HG02588 (cell line): ENCODE measurements around the gene NRIP2.
"Not testable (repeated sequence)": the region's sequence is repeated elsewhere in the genome, so short reads cannot be mapped to it uniquely, and the experiment has no call there.

Experiments
- ATAC-seq: cut with Tn5 transposase; IDR thresholded peaks from one replicate; pipeline ENCODE4 v1.9.1; 2021; ENCODE audit warnings: mild to moderate bottlenecking, moderate library complexity; ENCODE audit not compliant: unreplicated experiment

The NRIP2 gene, protein sequence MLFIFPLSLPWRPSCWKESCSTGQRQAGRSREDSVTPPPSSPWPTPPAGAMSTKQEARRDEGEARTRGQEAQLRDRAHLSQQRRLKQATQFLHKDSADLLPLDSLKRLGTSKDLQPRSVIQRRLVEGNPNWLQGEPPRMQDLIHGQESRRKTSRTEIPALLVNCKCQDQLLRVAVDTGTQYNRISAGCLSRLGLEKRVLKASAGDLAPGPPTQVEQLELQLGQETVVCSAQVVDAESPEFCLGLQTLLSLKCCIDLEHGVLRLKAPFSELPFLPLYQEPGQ

DNA sequence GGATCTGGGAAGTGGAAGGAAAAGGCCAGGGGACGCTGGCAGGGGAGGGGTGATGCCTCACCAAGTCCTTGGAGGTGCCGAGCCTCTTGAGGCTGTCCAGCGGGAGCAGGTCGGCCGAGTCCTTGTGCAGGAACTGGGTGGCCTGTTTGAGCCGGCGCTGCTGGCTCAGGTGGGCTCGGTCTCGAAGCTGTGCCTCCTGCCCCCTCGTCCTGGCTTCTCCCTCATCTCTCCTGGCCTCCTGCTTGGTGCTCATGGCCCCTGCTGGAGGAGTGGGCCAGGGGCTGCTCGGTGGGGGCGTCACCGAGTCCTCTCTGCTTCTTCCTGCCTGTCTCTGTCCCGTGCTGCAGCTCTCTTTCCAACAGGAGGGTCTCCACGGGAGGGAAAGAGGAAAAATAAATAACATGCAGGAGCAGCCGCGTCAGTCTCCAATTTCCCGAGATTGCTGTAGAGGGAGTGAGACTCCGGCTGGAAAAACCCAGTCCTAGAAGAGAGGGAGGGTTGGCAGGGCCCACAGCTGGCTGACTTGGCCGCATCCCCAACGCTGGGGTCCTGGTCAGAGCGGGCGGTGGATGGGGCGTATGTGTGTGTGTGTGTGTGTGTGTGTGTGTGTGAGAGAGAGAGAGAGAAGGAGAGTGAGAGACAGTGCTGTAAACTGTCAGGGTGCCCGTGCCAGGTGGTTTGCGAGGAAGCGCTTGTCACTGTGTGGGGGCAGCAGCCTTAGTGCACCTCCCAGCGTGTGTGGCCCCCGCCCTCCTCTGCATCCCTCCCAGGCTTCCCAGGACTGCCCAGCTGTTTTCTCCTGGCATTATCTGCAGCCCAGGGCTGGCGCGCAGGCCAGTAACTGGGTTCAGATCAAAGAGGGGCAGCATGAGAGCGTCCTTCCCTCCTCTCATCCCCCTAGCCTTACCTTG is at the start of gene NRIP2:
Gene NRIP2, minus strand, starts transcription at position 455 of the 911 bp plus-strand sequence. Its CDS starts 52 bp downstream, at position 403.
- no peak for ATAC-seq

DNA sequence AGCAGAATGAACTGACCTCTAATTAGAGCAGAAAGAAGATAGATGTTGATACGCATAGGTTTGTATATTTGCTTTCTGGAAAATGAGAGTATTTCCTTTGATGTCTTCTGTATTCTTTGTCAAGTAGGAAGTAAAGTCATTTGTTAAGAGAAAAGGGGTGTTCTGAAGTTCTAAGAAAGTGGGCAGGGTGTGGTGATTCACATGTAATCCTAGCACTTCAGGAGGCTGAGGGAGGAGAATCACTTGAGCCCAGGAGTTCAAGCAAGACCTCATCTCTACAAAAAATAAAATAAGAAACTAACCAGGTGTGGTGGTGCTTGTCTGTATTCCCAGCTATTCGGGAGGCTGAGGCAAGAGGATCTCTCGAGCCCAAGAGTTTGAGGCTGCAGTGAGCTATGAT is 45.0 kb upstream of the NRIP2 start:
- no peak for ATAC-seq

DNA sequence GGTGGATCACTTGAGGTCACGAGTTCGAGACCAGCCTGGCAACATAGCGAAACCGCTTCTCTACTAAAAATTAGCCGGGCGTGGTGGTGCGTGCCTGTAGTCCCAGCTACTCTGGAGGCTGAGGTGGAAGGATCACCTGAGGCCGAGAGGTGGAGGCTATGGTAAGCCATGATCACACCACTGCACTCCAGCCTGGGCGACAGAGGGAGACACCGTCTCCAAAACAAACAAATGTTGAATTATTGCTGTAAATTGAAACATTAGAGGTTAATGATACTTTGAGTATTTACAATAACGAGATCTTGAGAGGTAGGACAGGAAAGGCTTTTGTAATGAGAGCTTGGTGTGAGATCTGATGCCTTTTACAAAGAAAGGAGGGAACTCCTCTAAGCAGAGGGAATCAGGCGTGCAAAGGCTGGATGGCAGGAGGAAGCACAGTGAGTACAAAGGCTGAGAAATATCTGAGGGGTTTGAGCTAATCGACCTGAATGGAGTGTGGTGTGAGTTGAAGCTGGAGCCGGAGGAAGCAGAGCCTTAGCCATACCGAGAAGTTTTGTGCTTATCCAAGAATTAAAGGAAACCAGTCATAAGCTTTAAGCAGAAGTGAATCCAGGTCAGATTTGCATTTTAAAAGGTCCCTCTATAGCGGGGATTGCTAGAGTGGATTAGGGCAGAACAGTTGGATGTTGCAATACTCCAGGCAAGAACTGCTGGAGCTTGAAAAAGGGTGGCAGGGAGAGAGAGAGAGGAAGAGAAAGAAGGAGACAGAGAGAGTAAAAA is 43.3 kb upstream of the NRIP2 start:
- ATAC-seq: no peak

DNA sequence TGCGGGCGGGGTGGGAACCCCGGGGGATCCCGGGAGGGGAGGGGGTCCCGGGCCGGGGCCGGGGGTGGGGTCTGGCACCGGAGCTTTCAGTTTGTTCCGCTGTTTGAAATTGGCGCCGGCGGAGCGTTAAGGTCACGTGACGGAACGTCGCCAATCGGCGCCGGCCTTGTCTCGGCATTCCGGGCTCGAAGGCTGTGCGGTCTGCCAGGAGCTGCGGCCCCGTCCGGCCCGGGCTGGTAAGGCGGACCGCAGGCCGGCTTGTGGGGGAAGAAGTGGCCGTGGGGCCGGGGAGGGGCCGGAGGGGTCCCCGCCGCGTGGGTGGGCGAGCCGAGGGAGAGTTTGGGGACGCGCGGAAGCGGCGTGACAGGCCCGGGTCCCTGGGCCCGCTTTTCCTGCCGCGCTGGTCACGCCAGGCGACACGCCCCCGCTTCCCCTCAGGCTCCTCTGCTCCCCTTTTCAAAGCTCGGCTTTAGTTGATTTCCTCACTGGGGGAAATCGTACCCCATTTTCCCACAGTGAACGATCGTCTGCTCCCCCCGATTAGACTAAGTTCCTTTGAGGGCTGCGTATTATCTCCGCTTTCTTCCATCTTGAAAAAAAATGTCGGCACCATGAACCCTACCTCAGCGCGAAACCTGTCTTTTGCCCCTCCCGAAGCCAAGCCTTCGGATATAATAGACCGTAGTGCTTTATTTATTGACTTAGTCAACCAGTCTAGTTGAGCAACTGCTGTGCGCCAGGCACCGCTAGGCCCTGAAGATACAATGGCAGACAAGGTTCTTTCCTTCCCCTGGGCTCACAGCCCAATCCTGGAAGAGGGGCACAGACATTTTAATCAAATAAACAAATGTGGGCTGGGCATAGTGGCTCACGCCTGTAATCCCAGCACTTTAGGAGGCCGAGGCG is 42.5 kb upstream of the NRIP2 start, which contains the start of the genes FOXM1 and RHNO1:
Gene FOXM1, minus strand, starts transcription at position 128 of the 906 bp plus-strand sequence. CDS start 2,696 bp downstream, outside the sequence.
Gene RHNO1, plus strand, starts transcription at position 177 of the 906 bp plus-strand sequence. CDS start 8,144 bp downstream, outside the sequence.
- ATAC-seq: peak; percentile 69

DNA sequence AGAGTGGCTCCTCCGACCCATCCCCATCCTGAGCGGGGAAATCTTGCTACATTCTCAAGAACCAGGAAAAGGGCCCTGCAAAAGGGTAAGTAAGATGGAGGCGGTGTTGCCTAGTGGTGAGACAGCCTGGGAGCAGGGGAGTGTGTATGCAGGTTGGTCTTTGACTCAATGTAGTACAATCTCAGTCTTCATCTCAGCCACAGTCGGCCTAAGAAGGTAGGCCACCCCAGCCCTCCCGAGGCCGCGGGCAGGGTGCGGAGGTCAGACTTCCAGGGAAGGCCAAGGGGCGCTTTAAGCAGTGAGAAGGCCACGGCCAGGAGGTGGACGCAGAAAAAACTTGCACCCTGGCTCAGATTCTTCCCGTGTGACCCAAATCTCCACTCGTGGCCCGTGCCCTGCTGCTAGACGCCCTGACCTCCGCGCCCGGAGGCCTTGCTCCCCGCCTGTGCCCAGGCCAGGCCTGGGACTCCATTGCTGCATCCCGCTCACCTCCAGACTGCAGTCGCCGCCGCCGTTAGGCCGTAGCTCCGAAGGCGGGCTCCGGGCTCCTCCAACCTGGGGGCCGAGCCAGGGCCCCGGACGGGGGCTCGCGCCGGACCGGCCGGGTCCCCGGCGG is 41.7 kb upstream of the NRIP2 start:
- peak; percentile 38 for ATAC-seq

DNA sequence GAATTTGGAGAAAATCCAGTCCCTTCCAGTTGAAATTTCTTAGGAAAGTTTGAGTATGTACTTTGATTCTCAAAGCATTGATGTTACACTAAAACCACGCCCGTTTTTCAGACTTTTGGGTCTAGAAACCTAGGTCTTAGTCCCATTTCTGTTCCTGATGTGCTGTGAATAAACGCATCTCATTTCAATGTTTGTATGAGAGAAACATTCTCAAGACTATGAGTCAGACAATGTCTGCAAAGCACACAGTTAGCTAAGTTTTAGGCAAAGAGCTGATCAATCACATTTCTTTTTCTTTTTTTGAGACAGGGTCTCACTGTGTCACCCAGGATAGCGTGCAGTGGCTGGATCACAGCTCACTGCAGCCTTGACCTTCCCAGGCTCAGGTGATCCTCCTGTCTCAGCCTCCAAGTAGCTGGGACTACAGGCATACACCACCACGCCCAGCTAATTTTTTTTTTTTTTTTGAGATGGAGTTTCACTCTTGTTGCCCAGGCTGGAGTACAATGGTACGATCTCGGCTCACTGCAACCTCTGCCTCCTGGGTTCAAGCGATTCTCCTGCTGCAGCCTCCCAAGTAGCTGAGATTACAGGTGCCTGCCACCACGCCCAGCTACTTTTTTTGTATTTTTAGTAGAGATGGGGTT is 34.3 kb upstream of the NRIP2 start:
- ATAC-seq: not testable (repeated sequence)

DNA sequence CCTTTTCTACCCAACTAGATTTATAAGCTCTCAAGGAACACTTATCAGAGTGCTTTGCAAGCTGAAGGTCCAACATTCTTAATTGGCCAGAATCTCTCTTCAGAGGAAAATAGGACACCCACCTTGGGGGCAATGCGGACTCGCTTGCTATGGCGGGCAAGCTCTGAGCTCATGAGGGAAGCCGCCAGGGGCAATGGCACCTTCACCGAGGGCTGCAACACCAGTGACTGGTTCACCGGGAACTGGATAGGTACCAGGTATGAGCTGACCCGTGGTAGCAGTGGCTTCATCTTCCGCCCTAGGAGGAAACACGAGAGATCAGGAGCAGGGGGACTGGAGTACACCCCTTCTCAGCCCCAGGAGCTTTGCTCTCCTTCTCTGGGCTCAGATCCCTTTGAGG is 29.4 kb upstream of the NRIP2 start:
- no peak for ATAC-seq

DNA sequence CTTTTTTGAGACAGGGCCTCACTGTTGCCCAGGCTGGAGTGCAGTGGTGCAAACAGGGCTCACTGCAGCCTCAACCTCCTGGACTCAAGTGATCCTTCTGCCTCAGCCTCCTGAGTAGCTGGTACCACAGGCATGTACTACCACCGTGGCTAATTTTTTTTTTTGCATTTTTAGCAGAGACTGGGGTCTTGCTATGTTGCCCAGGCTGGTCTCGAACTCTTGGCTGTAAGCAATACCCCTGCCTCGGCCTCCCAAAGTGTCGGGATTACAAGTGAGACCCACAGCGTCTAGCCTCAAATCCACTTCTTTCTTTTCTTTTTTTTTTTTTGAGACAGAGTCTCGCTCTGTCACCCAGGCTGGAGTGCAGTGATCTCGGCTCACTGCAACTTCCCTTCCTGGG is 28.6 kb upstream of the NRIP2 start:
- ATAC-seq: not testable (repeated sequence)

DNA sequence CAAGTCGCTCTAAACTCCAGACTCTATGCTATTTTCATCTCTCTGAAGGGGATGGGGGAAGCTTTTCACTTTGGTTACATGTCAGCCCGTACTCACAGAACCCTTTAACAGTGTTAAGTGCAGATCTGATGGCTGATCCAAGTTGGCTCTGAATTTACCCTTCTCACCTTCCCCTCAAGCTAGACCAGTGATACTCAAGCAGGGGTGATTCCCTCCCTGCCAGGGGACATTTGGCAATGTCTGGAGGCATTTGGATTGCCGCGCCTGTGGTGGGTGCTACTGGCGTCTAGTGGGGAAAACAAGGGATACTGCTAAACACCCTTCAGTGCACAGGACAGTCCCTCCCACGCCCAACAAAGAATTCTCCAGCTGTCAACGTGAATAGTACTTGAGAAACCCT is 28.0 kb upstream of the NRIP2 start:
- no peak for ATAC-seq

DNA sequence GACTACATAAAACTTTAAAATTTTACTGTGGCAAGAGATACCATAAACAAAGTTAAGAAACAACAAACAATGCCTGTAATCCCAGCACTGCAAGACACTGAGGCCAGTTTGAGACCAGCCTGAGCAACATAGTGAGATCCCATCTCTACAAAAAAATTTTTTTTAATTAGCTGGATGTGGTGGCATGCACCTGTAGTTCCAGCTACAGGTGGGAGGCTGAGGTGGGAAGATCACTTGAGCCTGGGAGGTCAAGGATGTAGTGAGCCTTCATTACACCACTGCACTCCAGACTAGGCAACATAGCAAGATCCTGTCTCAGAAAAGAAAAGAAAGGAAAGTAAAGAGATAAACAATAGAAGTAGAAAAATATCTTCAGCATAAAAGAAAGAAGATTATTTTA is 25.3 kb upstream of the NRIP2 start:
- no peak for ATAC-seq

DNA sequence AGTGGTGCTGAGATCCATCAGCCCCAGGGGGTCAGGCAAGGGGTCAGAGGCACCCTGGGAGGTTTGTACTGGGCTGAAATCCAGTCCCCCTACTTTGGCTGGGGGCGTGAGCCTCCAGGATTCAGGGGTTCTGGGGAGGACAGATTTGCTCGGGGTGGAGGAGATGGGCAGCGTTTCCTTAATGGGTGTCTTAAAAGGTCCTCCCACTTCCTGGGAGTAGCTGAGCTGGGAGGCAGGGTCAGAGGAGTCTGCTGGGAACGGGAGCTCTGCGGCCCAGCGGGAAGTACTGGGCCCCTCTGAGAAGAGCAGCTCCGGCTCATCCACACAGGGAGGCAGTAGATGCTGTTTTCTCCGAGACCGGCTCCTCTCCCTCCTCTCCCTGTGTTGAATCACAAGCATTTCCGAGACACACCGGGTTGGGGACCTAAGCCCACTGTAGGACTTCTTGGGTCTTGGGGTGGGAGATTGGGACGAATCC is 24.1 kb upstream of the NRIP2 start:
- no peak for ATAC-seq

DNA sequence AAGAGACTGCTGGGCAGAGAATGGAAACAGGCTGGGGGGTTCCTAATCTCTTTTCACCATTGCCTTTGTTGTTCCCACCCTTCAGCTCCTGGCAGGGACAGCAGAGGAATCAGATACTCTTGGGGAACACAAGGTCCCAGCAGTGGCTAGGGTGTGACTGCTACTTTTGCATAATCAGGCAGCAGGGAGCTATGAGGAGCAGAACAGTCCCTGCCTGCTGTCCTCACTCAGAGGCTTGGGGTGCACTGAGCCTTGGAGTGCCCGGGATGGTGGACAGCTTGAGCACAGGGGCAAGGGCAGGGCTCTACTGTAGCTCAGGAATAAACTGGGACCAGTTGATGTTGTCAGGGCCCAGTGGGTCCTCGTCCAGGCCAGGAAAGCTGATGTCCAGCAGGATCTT is 23.5 kb upstream of the NRIP2 start:
- ATAC-seq: no peak

DNA sequence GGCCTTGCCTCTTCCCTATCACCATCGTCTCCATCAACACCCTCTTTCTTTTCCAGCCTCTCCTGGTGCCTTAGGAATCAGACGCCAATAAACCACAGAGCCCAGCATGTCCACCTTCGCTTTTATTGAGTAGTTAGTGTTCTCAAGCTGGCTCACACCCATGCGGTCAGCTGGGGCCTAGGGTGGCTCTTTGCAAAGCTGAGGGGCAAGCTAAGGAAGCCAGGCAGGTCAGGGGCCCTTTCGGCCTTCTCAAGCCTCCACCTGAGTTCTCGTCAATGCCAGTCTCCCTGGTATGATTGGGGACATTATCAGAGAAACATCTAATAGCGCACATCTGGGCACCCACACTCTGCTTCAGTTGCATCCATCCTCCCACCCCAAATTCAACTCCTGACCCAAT is 22.7 kb upstream of the NRIP2 start:
- ATAC-seq: no peak

DNA sequence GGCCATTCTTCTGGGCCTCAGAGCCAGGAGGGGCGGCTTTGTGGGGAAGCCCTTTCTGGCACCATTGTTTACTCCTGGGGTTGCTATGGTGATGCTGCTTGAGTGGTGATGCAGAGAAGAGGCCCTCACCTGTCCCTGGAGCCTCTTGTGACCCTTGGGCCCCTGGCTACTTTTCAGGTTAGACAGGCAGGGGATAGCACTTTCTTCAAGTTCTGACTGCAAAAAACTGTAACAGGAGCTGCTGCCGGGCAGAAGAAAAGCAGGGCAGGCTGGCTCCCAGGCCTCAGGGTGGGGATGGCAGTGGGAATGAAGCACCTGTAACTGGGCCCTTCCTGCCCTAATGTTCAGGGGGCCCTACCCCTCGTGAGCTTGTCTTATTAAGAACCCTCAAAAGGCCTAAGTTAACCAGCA is 22.2 kb upstream of the NRIP2 start, which contains the start of gene TEX52:
Gene TEX52, minus strand, starts transcription at position 19 of the 411 bp plus-strand sequence. Its CDS starts 13 bp downstream, at position 6.
- ATAC-seq: no peak

DNA sequence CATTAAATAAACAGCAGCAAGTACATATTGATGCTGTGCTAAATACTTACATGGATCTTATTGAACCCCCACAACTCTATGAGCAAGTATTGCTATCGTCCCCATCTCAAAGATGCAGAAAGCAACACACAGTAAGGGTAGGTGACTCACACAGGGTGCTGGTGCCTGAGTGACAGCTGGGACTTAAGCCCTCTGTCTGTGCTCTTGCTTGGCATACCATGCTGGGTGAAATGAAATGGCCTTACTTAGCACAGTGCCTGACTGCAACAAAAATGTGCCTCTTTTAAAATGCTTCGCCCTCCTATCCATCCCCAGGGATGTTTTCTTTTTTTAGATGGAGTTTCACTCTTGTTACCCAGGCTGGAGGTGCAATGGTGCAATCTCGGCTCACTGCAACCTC is 21.2 kb upstream of the NRIP2 start:
- no peak for ATAC-seq

DNA sequence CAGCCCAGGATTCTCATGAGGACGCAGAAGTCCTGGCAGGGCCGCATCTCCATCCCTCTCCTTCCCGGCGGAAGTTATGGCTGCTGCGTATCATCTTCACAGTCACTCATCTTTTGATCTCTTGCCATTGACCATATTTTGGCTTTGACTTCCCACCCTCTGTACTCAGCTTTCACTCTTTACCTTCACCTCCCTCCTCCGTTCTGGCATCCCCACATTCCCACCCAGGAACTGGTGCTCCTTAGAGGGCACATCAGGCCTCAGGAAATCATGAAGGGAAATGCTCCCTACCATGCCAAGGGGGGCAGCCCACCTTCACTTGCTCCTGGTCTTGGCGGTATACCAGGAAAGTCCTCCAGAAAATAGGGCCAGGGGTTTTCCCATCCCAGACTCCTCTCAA is 20.7 kb upstream of the NRIP2 start:
- no peak for ATAC-seq

DNA sequence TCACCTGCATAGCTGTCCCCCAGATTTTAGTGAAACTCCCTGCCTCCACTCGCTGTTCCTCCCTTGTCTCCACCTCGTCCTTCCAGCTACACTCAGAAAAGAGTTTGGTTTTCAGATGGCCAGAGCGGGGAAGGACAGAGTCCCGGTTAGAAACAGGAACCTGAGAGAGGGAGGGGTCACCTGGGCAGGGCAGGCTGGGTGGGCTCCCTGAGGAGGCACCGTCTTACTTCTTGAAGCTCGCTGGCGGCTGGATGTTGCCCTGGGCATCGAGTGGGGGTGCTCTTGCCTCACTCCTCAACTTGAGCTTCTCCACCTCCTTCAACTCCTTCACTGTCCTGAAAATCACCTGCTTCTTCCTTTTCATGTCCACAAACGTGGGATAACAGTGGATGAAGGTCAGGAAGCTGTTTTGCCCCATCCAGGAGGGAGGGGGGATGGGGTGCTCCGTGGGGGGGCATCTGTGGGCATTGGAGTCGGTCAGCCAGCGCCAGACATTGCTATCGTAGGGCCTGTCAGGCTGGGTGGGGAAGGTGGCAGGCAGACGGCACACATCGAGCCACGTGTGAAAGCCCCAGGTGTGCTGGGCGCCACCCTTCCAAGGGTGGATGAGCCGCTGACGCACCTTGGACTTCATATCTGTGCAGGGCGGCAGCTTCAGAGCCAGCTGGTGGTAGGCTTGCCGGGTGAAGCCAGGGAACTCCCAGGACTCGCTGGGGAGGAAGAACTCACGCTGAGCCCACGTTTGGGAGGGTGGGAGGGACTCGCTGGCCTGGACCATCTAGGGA is 20.0 kb upstream of the NRIP2 start:
- no peak for ATAC-seq

DNA sequence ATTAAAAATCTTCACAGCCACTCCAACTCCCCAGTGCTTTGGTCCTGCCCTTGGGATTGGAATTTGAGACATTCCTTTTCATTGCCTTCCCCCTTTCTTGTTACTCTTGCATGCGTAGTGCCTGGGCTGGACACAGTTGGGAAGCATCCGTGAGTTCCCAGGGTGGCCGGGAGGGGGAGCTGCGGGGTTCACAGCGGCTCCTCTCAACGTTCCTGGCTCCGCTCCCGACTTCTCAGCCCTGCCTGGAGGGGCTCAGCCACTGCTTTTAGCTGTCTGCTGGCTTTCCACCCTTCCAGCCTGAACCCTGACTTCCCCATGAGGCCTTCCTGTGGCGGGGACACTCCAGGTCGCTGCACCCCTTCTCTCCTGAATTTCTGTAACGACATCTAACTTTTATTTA is 18.8 kb upstream of the NRIP2 start:
- ATAC-seq: no peak
